MCF 10A (cell line): ENCODE results near the gene SEMA6B. TPM values are rescaled to one million over a fixed set of nuclear protein-coding genes. Genes with fewer than 3 reads are reported as not detected.

Experiments
- BruUV-seq: library from RNA; stranded (reverse); fragments of 400-500 nt; replicated peaks from 2 replicates; lab custom pipeline; 2021; lab: Mats Ljungman, UMichigan
- CTCF ChIA-PET: fragments of 300-600 bp; sonication (Branson Sonifier 250); formaldehyde crosslinking; extraction: SDS; loops from one replicate; lab custom pipeline; 2021; ENCODE audit warnings: antibody characterized with exemption, inconsistent platforms; lab: Yijun Ruan, JAX
- POLR2A ChIA-PET: fragments of 300-600, 350-650 bp; sonication (Branson Sonifier 250); formaldehyde crosslinking; extraction: SDS; loops from one replicate; lab custom pipeline; 2020; ENCODE audit warnings: antibody characterized with exemption, inconsistent platforms; lab: Yijun Ruan, JAX
- DNase-seq: peaks from one replicate; pipeline ENCODE4 v3.0.0-alpha.2; 2018; ENCODE audit not compliant: unreplicated experiment
- H3K27ac Mint-ChIP-seq: one replicate; pipeline ENCODE4 v1.8.0; 2022; ENCODE audit warnings: mild to moderate bottlenecking, low read depth, mixed read lengths; ENCODE audit not compliant: unreplicated experiment
- H3K27me3 Mint-ChIP-seq: one replicate; pipeline ENCODE4 v1.8.0; 2022; ENCODE audit warnings: mixed read lengths; ENCODE audit not compliant: insufficient read depth, unreplicated experiment
- H3K36me3 Mint-ChIP-seq: one replicate; pipeline ENCODE4 v1.8.0; 2022; ENCODE audit warnings: mild to moderate bottlenecking, moderate library complexity, mixed read lengths; ENCODE audit not compliant: insufficient read depth, unreplicated experiment
- H3K4me1 Mint-ChIP-seq: one replicate; pipeline ENCODE4 v1.8.0; 2022; ENCODE audit warnings: mixed read lengths; ENCODE audit not compliant: insufficient read depth, unreplicated experiment
- H3K4me3 Mint-ChIP-seq: one replicate; pipeline ENCODE4 v1.8.0; 2022; ENCODE audit warnings: mild to moderate bottlenecking, moderate library complexity, mixed read lengths; ENCODE audit not compliant: unreplicated experiment
- H3K9me3 Mint-ChIP-seq: one replicate; pipeline ENCODE4 v1.8.0; 2022; ENCODE audit warnings: mixed read lengths; ENCODE audit not compliant: unreplicated experiment
- intact Hi-C: fragments of 100-400 bp; cut with micrococcal nuclease; formaldehyde crosslinking; loops from 2 replicates; pipeline ENCODE4 v1.14.1; 2022
- total RNA-seq: library from RNA; stranded (reverse); gene quantifications from 2 replicates; pipeline ENCODE4 v1.2.3, GENCODE V29; 2022
- TF ChIP-seq, protein P1 (sequence below): fragments of 200-600 bp; IDR thresholded peaks from one replicate; pipeline ENCODE4 v1.8.0; 2022; ENCODE audit warnings: antibody characterized with exemption, mild to moderate bottlenecking; ENCODE audit not compliant: unreplicated experiment

SEMA6B gene
- total RNA-seq, 1 experiment from 2014 or later: 0.54 TPM

DNA sequence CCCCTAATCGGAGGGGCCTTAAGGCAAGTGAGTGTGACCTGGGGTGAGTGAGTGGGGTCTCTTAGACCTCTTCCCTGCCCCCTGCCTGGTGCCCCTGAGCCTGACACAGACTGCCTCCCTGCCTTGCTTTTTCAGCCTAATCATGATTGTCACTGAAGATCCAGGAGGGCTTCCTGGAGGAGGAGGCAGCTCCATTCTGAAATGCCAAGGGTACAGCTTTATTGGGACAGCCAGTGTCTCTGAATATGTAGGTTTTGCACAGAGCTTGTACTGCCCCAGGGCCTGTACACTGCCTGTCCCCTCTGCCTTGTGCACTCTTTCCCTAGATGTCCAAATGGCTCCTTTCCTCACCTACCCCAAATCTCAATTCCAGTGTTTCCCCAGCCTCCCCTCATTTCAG lies 26.1 kb upstream of the SEMA6B start:
- intact Hi-C loops: no loop called here
- POLR2A ChIA-PET: no interaction called here
- peaks cover 11% of the 10 kb centered on the region for H3K27me3 Mint-ChIP-seq
- BruUV-seq: no TSS peak
- no peaks in the 10 kb centered on the region for H3K9me3 Mint-ChIP-seq
- H3K36me3 Mint-ChIP-seq: no peaks in the 10 kb centered on the region
- TF ChIP-seq, protein P1, sequence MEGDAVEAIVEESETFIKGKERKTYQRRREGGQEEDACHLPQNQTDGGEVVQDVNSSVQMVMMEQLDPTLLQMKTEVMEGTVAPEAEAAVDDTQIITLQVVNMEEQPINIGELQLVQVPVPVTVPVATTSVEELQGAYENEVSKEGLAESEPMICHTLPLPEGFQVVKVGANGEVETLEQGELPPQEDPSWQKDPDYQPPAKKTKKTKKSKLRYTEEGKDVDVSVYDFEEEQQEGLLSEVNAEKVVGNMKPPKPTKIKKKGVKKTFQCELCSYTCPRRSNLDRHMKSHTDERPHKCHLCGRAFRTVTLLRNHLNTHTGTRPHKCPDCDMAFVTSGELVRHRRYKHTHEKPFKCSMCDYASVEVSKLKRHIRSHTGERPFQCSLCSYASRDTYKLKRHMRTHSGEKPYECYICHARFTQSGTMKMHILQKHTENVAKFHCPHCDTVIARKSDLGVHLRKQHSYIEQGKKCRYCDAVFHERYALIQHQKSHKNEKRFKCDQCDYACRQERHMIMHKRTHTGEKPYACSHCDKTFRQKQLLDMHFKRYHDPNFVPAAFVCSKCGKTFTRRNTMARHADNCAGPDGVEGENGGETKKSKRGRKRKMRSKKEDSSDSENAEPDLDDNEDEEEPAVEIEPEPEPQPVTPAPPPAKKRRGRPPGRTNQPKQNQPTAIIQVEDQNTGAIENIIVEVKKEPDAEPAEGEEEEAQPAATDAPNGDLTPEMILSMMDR: no peak
- CTCF ChIA-PET: interaction anchor here (0.7 to 1.5 kb wide), 2 partner anchors 9 to 47 kb away, joined by 3 to 4 read pairs; no protein-coding TSS in a partner anchor
- no peak overlapping the region for H3K4me3 Mint-ChIP-seq
- no peak for DNase-seq
- no peak overlapping the region for H3K27ac Mint-ChIP-seq
- H3K4me1 Mint-ChIP-seq: peaks cover 6% of the 10 kb centered on the region

DNA sequence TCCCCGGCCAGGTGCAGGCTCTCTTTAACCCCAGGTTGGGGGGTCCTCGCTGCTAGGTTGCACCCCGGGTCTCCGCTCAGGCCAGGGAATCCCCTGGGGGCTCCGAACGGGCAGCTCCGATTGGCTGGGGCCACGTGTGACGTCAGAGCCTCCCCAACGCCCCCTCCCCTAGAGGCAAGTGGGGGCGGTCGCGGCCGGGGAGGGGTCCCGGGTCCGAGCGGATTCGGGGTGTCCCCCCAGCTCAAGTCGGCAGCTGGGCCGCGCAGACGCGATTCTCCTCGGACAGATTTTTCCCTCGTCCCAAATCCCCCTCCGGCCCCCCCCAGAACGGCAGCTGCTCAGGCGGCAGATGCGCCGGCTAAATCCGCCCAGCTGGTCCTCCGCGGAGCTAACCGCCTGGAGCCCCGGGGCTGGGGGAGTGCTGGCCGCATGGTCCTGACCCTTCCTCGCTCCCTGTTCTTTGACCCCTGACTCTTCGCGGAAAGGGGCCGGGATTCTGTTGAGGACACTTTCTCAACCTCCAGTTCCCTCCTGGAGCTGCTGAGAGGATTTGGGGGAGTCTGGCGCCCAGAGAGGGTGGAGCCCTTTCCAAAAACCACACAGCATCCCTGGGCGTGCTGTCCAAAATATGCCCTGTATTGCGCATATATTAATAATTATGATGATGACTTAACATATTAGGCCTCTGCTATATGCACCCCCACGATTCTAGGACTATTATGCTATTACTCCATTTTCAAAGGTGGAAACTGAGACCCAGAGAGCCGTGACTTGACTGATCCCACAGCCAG lies 25.4 kb upstream of the SEMA6B start:
- POLR2A ChIA-PET: interaction anchor here (0.9 kb wide), 1 partner anchor 9 kb away, joined by 4 read pairs; no protein-coding TSS in a partner anchor
- DNase-seq: no peak
- no TSS peak for BruUV-seq
- TF ChIP-seq, protein P1: no peak
- CTCF ChIA-PET: interaction anchor here (1.2 to 1.5 kb wide), 2 partner anchors 9 to 48 kb away, joined by 3 read pairs; no protein-coding TSS in a partner anchor
- peak overlapping the region; percentile 16 for H3K4me3 Mint-ChIP-seq
- H3K4me1 Mint-ChIP-seq: peaks cover 6% of the 10 kb centered on the region
- intact Hi-C loops: no loop called here
- H3K27me3 Mint-ChIP-seq: peaks cover 11% of the 10 kb centered on the region
- H3K27ac Mint-ChIP-seq: no peak overlapping the region
- no peaks in the 10 kb centered on the region for H3K9me3 Mint-ChIP-seq
- no peaks in the 10 kb centered on the region for H3K36me3 Mint-ChIP-seq

DNA sequence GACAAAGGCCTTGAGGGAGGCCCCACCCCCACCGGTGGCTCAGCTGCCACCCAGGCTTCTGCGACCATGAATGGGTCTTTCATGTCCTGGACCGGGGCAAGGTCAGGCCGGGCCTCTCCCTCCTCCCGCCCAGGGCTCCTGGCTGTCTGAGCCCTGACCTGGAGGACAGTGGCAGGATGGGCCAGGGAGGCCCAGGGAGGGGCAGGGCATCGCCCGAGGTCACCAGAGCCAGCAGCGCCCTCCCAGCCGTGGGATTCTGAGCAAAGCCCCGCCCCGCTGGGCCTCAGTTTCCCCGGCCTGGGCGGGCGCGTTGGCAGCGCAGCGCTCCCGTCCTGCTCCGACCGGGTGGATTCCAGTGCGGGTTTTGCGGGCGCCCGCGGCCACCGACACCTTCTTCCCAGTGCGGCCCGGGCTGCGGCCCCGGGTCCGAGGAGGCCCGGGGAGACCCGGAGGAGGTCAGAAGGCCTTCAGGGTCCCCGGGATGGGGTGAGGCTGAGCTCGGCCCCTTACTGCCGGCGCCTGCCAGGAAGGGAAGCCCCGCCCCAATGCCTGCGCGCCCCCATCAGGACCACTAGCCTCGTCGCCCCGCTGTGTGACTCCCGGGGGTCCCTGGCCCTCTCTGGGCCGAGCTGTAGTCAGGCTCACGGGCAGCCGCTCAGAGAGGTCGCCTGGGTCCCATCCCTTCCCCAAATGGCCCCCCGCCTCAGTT lies 24.6 kb upstream of the SEMA6B start:
- H3K36me3 Mint-ChIP-seq: no peaks in the 10 kb centered on the region
- POLR2A ChIA-PET: interaction anchor here (0.9 kb wide), 1 partner anchor 10 kb away, joined by 4 read pairs; no protein-coding TSS in a partner anchor
- no peak overlapping the region for H3K27ac Mint-ChIP-seq
- CTCF ChIA-PET: interaction anchor here (0.6 to 1.5 kb wide), 3 partner anchors 8 to 49 kb away, joined by 3 read pairs; no protein-coding TSS in a partner anchor
- TF ChIP-seq, protein P1: no peak
- peak overlapping the region; percentile 16 for H3K4me3 Mint-ChIP-seq
- intact Hi-C loops: no loop called here
- peak; percentile 44 for DNase-seq
- peaks cover 6% of the 10 kb centered on the region for H3K4me1 Mint-ChIP-seq
- H3K27me3 Mint-ChIP-seq: peaks cover 11% of the 10 kb centered on the region
- BruUV-seq: no TSS peak
- no peaks in the 10 kb centered on the region for H3K9me3 Mint-ChIP-seq
